HEK293 (cell line): Measurements from ENCODE around the gene PEX6.

Source experiments
- GLI2 ChIP-seq: fragments of 450-650 bp; formaldehyde crosslinking; IDR thresholded peaks from 2 replicates; pipeline ENCODE4; 2017; ENCODE audit warnings: missing biosample characterization, missing genetic modification characterization, low read depth, borderline replicate concordance
- GLIS2 ChIP-seq: fragments of 450-650 bp; formaldehyde crosslinking; IDR thresholded peaks from 2 replicates; pipeline ENCODE4 v1.5.1; 2016; ENCODE audit warnings: missing biosample characterization, missing genetic modification characterization
- OVOL3 ChIP-seq: fragments of 450-650 bp; formaldehyde crosslinking; IDR thresholded peaks from 2 replicates; pipeline ENCODE4 v1.5.1; 2016; ENCODE audit warnings: missing biosample characterization, missing genetic modification characterization
- PRDM1 ChIP-seq: fragments of 450-650 bp; formaldehyde crosslinking; IDR thresholded peaks from 2 replicates; pipeline ENCODE4; 2016; ENCODE audit warnings: missing biosample characterization, missing genetic modification characterization
- ZNF132 ChIP-seq: fragments of 450-650 bp; formaldehyde crosslinking; IDR thresholded peaks from 2 replicates; pipeline ENCODE4 v1.5.1; 2017; ENCODE audit warnings: missing biosample characterization, missing genetic modification characterization, borderline replicate concordance
- ZNF138 ChIP-seq: fragments of 450-650 bp; formaldehyde crosslinking; IDR thresholded peaks from 2 replicates; pipeline ENCODE4 v1.5.1; 2016; ENCODE audit warnings: missing biosample characterization, missing genetic modification characterization, borderline replicate concordance
- ZNF174 ChIP-seq: fragments of 450-650 bp; formaldehyde crosslinking; IDR thresholded peaks from 2 replicates; pipeline ENCODE4 v1.5.0; 2017; ENCODE audit warnings: missing biosample characterization, mild to moderate bottlenecking, missing genetic modification characterization
- ZNF211 ChIP-seq: fragments of 450-650 bp; formaldehyde crosslinking; IDR thresholded peaks from 2 replicates; pipeline ENCODE4 v1.5.1; 2016; ENCODE audit warnings: low read depth, missing biosample characterization, missing genetic modification characterization
- ZNF221 ChIP-seq: fragments of 450-650 bp; formaldehyde crosslinking; IDR thresholded peaks from 2 replicates; pipeline ENCODE4 v1.5.1; 2017; ENCODE audit warnings: missing biosample characterization, missing genetic modification characterization, borderline replicate concordance
- ZNF24 ChIP-seq: fragments of 450-650 bp; formaldehyde crosslinking; IDR thresholded peaks from 2 replicates; pipeline ENCODE4 v1.5.1; 2016; ENCODE audit warnings: missing biosample characterization, missing genetic modification characterization
- ZNF266 ChIP-seq: fragments of 450-650 bp; formaldehyde crosslinking; IDR thresholded peaks from 2 replicates; pipeline ENCODE4 v1.5.1; 2016; ENCODE audit warnings: missing biosample characterization, missing genetic modification characterization, low read depth
- ZNF302 ChIP-seq: fragments of 450-650 bp; formaldehyde crosslinking; IDR thresholded peaks from 2 replicates; pipeline ENCODE4 v1.5.1; 2016; ENCODE audit warnings: missing biosample characterization, missing genetic modification characterization, low read depth
- ZNF311 ChIP-seq: fragments of 450-650 bp; formaldehyde crosslinking; IDR thresholded peaks from 2 replicates; pipeline ENCODE4 v1.5.1; 2017; ENCODE audit warnings: missing biosample characterization, missing genetic modification characterization, borderline replicate concordance
- ZNF324 ChIP-seq: fragments of 450-650 bp; formaldehyde crosslinking; IDR thresholded peaks from 2 replicates; pipeline ENCODE4 v1.5.1; 2016; ENCODE audit warnings: missing biosample characterization, missing genetic modification characterization
- ZNF416 ChIP-seq: fragments of 450-650 bp; formaldehyde crosslinking; IDR thresholded peaks from 2 replicates; pipeline ENCODE4 v1.5.1; 2016; ENCODE audit warnings: missing biosample characterization, missing genetic modification characterization
- ZNF48 ChIP-seq: fragments of 450-650 bp; formaldehyde crosslinking; IDR thresholded peaks from 2 replicates; pipeline ENCODE4 v1.5.1; 2016; ENCODE audit warnings: missing biosample characterization, missing genetic modification characterization
- ZNF501 ChIP-seq: fragments of 450-650 bp; formaldehyde crosslinking; IDR thresholded peaks from 2 replicates; pipeline ENCODE4 v1.5.1; 2016; ENCODE audit warnings: missing biosample characterization, missing genetic modification characterization
- ZNF544 ChIP-seq: fragments of 450-650 bp; formaldehyde crosslinking; IDR thresholded peaks from 2 replicates; pipeline ENCODE4 v1.5.0; 2017; ENCODE audit warnings: missing biosample characterization, missing genetic modification characterization
- ZNF560 ChIP-seq: fragments of 450-650 bp; formaldehyde crosslinking; IDR thresholded peaks from 2 replicates; pipeline ENCODE4 v1.5.1; 2017; ENCODE audit warnings: missing biosample characterization, missing genetic modification characterization, borderline replicate concordance
- ZNF600 ChIP-seq: fragments of 450-650 bp; formaldehyde crosslinking; IDR thresholded peaks from 2 replicates; pipeline ENCODE4 v1.5.1; 2016; ENCODE audit warnings: missing biosample characterization, missing genetic modification characterization
- ZNF629 ChIP-seq: fragments of 450-650 bp; formaldehyde crosslinking; IDR thresholded peaks from 2 replicates; pipeline ENCODE4 v1.5.1; 2017; ENCODE audit warnings: missing biosample characterization, missing genetic modification characterization
- ZNF670 ChIP-seq: fragments of 450-650 bp; formaldehyde crosslinking; IDR thresholded peaks from 2 replicates; pipeline ENCODE4 v1.5.1; 2016; ENCODE audit warnings: missing biosample characterization, missing genetic modification characterization, low read depth
- ZNF747 ChIP-seq: fragments of 450-650 bp; formaldehyde crosslinking; IDR thresholded peaks from 2 replicates; pipeline ENCODE4 v1.5.1; 2016; ENCODE audit warnings: missing biosample characterization, missing genetic modification characterization
- ZNF785 ChIP-seq: fragments of 450-650 bp; formaldehyde crosslinking; IDR thresholded peaks from 2 replicates; pipeline ENCODE4 v1.5.1; 2016; ENCODE audit warnings: missing biosample characterization, missing genetic modification characterization
- ZNF837 ChIP-seq: fragments of 450-650 bp; formaldehyde crosslinking; IDR thresholded peaks from 2 replicates; pipeline ENCODE4 v1.5.1; 2016; ENCODE audit warnings: missing biosample characterization, missing genetic modification characterization
- ZNF843 ChIP-seq: fragments of 450-650 bp; formaldehyde crosslinking; IDR thresholded peaks from 2 replicates; pipeline ENCODE4 v1.5.1; 2016; ENCODE audit warnings: missing biosample characterization, missing genetic modification characterization
- ZSCAN16 ChIP-seq: fragments of 450-650 bp; formaldehyde crosslinking; IDR thresholded peaks from 2 replicates; pipeline ENCODE4 v1.5.1; 2016; ENCODE audit warnings: missing biosample characterization, missing genetic modification characterization
- TF ChIP-seq, protein P1 (sequence below): fragments of 450-650 bp; formaldehyde crosslinking; IDR thresholded peaks from 2 replicates; pipeline ENCODE4 v1.5.1; 2016; ENCODE audit warnings: missing biosample characterization, missing genetic modification characterization
- TF ChIP-seq, protein P2 (sequence below): fragments of 450-650 bp; formaldehyde crosslinking; IDR thresholded peaks from 2 replicates; pipeline ENCODE4 v1.5.1; 2016; ENCODE audit warnings: missing biosample characterization, missing genetic modification characterization
- TF ChIP-seq, protein P3 (sequence below): fragments of 450-650 bp; formaldehyde crosslinking; conservative IDR thresholded peaks from 2 replicates; pipeline ENCODE4 v1.5.1; 2016; ENCODE audit warnings: low read depth, missing biosample characterization, missing genetic modification characterization

PEX6 gene

DNA sequence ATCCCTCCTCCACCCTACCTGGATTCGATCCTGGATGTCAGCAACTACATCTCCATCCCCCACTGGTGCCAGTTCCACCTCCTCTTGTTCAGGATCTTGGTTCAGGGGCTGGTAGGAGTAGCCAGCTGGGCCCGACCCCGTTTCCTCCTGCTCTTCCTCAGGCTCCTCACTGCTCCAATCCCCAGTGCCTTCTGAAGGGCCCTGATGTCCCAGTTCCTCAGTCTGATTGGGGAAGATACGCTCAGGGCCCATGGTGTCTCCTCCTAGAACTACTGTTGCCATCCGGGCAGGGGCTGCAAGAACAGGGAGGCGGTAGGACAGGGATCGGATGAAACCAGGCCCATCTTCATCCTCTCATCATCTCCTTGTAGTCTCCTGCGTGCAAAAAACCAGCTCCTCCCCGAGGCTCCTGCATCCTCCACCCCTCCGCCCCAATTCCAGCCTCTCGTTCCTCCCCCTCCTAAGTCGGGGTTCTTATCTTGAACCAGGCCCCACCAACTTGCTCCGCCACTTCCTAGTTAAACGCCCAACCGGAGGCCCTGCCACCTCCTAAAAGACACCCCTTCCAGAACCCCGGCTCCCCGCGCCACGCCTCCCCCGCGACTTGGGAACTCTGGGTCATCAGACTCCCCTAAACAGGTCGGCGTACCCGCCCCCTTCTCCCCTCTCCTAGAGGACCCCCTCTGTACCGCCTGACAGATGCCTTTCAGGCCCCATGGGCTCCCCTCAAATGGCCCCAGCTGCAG lies 34.3 kb upstream of the PEX6 start (continued):
- TF ChIP-seq ZNF211 (tag by site-specific recombination) (no peak), ZNF747 (no peak), ZNF560 (no peak), ZNF670 (tag by site-specific recombination) (no peak), ZNF600 (tag by site-specific recombination) (peak; percentile 32; the same call in 1 of the 2 replicates), ZNF785 (tag by site-specific recombination) (no peak), ZNF501 (tag by site-specific recombination) (no peak), ZNF324 (tag by site-specific recombination) (no peak), ZNF302 (tag by site-specific recombination) (no peak), ZNF544 (no peak), ZSCAN16 (tag by site-specific recombination) (no peak), OVOL3 (tag by site-specific recombination) (no peak), ZNF174 (tag by site-specific recombination) (no peak), ZNF138 (tag by site-specific recombination) (no peak), ZNF132 (no peak), PRDM1 (tag by site-specific recombination) (no peak), ZNF48 (tag by site-specific recombination) (no peak), ZNF221 (tag by site-specific recombination) (no peak), ZNF629 (tag by site-specific recombination) (no peak), ZNF843 (tag by site-specific recombination) (peak; percentile 30; the same call in 1 of the 2 replicates), ZNF311 (no peak), ZNF837 (tag by site-specific recombination) (no peak), ZNF24 (tag by site-specific recombination) (no peak), GLI2 (tag by site-specific recombination) (no peak), ZNF266 (tag by site-specific recombination) (no peak), ZNF416 (tag by site-specific recombination) (no peak), GLIS2 (tag by site-specific recombination) (peak; percentile 46; the same call in 1 of the 2 replicates)
- TF ChIP-seq, protein P1, sequence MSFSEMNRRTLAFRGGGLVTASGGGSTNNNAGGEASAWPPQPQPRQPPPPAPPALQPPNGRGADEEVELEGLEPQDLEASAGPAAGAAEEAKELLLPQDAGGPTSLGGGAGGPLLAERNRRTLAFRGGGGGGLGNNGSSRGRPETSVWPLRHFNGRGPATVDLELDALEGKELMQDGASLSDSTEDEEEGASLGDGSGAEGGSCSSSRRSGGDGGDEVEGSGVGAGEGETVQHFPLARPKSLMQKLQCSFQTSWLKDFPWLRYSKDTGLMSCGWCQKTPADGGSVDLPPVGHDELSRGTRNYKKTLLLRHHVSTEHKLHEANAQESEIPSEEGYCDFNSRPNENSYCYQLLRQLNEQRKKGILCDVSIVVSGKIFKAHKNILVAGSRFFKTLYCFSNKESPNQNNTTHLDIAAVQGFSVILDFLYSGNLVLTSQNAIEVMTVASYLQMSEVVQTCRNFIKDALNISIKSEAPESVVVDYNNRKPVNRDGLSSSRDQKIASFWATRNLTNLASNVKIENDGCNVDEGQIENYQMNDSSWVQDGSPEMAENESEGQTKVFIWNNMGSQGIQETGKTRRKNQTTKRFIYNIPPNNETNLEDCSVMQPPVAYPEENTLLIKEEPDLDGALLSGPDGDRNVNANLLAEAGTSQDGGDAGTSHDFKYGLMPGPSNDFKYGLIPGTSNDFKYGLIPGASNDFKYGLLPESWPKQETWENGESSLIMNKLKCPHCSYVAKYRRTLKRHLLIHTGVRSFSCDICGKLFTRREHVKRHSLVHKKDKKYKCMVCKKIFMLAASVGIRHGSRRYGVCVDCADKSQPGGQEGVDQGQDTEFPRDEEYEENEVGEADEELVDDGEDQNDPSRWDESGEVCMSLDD = peak; percentile 94
- TF ChIP-seq, protein P2, sequence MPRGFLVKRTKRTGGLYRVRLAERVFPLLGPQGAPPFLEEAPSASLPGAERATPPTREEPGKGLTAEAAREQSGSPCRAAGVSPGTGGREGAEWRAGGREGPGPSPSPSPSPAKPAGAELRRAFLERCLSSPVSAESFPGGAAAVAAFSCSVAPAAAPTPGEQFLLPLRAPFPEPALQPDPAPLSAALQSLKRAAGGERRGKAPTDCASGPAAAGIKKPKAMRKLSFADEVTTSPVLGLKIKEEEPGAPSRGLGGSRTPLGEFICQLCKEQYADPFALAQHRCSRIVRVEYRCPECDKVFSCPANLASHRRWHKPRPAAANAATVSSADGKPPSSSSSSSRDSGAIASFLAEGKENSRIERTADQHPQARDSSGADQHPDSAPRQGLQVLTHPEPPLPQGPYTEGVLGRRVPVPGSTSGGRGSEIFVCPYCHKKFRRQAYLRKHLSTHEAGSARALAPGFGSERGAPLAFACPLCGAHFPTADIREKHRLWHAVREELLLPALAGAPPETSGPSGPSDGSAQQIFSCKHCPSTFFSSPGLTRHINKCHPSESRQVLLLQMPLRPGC (tag by site-specific recombination) = 0 out of 2 replicates have a peak, but pooled peaks have one; percentile 19
- TF ChIP-seq, protein P3, sequence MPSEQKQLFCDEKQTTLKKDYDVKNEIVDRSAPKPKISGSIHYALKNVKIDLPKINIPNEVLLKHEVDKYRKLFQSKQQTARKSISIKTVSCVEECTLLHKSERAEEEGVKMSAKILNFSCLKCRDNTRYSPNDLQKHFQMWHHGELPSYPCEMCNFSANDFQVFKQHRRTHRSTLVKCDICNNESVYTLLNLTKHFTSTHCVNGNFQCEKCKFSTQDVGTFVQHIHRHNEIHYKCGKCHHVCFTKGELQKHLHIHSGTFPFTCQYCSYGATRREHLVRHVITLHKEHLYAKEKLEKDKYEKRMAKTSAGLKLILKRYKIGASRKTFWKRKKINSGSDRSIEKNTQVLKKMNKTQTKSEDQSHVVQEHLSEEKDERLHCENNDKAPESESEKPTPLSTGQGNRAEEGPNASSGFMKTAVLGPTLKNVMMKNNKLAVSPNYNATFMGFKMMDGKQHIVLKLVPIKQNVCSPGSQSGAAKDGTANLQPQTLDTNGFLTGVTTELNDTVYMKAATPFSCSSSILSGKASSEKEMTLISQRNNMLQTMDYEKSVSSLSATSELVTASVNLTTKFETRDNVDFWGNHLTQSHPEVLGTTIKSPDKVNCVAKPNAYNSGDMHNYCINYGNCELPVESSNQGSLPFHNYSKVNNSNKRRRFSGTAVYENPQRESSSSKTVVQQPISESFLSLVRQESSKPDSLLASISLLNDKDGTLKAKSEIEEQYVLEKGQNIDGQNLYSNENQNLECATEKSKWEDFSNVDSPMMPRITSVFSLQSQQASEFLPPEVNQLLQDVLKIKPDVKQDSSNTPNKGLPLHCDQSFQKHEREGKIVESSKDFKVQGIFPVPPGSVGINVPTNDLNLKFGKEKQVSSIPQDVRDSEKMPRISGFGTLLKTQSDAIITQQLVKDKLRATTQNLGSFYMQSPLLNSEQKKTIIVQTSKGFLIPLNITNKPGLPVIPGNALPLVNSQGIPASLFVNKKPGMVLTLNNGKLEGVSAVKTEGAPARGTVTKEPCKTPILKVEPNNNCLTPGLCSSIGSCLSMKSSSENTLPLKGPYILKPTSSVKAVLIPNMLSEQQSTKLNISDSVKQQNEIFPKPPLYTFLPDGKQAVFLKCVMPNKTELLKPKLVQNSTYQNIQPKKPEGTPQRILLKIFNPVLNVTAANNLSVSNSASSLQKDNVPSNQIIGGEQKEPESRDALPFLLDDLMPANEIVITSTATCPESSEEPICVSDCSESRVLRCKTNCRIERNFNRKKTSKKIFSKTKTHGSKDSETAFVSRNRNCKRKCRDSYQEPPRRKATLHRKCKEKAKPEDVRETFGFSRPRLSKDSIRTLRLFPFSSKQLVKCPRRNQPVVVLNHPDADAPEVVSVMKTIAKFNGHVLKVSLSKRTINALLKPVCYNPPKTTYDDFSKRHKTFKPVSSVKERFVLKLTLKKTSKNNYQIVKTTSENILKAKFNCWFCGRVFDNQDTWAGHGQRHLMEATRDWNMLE = no peak
